ENCODE measurements around the gene RNF8.

Gene RNF8

DNA sequence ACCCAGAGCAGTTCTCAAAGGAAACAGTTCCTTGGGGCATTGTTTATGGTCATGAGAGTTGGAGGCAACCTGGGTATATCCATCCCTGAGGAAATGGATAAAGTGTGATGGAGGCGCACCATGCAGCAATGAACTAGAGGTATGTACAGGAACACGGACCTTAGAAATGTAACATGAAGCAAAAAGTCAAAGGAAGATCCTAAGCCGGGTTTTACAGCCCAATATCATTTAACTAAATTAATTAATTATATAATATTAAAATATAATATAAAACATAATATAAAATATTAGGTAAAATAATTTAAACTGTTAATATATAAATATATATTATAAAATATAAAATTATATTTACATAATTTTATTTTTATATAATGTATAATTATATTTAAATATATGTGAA is 44.1 kb upstream of the RNF8 start:
- Histone ChIP-seq H3K27me3 (ENCODE audit: insufficient read depth, low read length, poor library complexity) (no peaks in the 10 kb centered on the region), H2AFZ (ENCODE audit: low read depth, low read length) (no peak overlapping the region), H3K9ac (ENCODE audit: low read depth, low read length) (no peak overlapping the region), H3K4me3 (ENCODE audit: low read depth in 1 of 2, low read length in 2 of 2) (no peak overlapping the region), H3K4me2 (ENCODE audit: insufficient read depth, low read length) (no peak overlapping the region), H3K36me3 (ENCODE audit: insufficient read depth, low read length) (peaks cover 72% of the 10 kb centered on the region), H3K9me3 (ENCODE audit: insufficient read depth, low read length, severe bottlenecking) (no peaks in the 10 kb centered on the region), H3K79me2 (ENCODE audit: insufficient read depth, low read length) (0 out of 2 replicates have a peak, but pooled peaks cover 3% of the 10 kb centered on the region), H3K27ac (ENCODE audit: low read length) (peak overlapping the region; percentile 15), H4K20me1 (ENCODE audit: insufficient read depth, low read length) (no peaks in the 10 kb centered on the region), H3K4me1 (ENCODE audit: insufficient read depth, low read length) (peaks cover 24% of the 10 kb centered on the region)
- no peak for DNase-seq
- TF ChIP-seq EZH2 (IDR thresholded peaks at IDR 0.05; ENCODE audit: borderline replicate concordance, low read depth, low read length, severe bottlenecking), result no peak
- TF ChIP-seq, protein P1, sequence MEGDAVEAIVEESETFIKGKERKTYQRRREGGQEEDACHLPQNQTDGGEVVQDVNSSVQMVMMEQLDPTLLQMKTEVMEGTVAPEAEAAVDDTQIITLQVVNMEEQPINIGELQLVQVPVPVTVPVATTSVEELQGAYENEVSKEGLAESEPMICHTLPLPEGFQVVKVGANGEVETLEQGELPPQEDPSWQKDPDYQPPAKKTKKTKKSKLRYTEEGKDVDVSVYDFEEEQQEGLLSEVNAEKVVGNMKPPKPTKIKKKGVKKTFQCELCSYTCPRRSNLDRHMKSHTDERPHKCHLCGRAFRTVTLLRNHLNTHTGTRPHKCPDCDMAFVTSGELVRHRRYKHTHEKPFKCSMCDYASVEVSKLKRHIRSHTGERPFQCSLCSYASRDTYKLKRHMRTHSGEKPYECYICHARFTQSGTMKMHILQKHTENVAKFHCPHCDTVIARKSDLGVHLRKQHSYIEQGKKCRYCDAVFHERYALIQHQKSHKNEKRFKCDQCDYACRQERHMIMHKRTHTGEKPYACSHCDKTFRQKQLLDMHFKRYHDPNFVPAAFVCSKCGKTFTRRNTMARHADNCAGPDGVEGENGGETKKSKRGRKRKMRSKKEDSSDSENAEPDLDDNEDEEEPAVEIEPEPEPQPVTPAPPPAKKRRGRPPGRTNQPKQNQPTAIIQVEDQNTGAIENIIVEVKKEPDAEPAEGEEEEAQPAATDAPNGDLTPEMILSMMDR (IDR thresholded peaks at IDR 0.05; ENCODE audit: borderline replicate concordance, extremely low read depth, low read length, poor library complexity, severe bottlenecking), result no peak
- no peak for ATAC-seq (ENCODE audit: insufficient read depth, low read depth)

DNA sequence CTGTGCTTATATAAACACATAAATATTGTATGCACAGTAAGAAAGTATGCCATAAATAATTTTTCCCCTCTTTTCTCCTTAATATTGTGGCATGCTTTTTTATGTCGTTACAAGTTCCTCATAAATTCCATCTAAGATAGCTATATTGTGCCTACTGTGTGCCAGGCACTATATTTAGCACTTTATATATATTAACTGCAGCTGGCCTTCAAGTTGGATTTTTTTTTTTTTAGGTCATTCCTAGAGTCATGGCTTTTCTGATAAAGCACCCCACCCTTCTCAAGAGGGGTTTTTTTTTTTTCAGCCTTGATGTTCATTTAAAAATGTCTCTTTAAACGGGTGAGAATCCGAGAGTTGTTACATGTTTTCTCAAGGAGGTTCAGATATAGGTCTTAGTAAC is 42.8 kb upstream of the RNF8 start:
- H3K27me3 ChIP-seq (ENCODE audit: insufficient read depth, low read length, poor library complexity), result no peaks in the 10 kb centered on the region
- ATAC-seq (ENCODE audit: insufficient read depth, low read depth), result no peak
- no peak for DNase-seq
- H3K4me2 ChIP-seq (ENCODE audit: insufficient read depth, low read length), result no peak overlapping the region
- no peak overlapping the region for H2AFZ ChIP-seq (ENCODE audit: low read depth, low read length)
- H3K79me2 ChIP-seq (ENCODE audit: insufficient read depth, low read length), result peaks cover 3% of the 10 kb centered on the region; the same call in 1 of the 2 replicates
- H3K27ac ChIP-seq (ENCODE audit: low read length), result peak overlapping the region; percentile 63
- H4K20me1 ChIP-seq (ENCODE audit: insufficient read depth, low read length), result no peaks in the 10 kb centered on the region
- H3K9me3 ChIP-seq (ENCODE audit: insufficient read depth, low read length, severe bottlenecking), result no peaks in the 10 kb centered on the region
- TF ChIP-seq, protein P1 (IDR thresholded peaks at IDR 0.05; ENCODE audit: borderline replicate concordance, extremely low read depth, low read length, poor library complexity, severe bottlenecking), result no peak
- no peak for TF ChIP-seq EZH2 (IDR thresholded peaks at IDR 0.05; ENCODE audit: borderline replicate concordance, low read depth, low read length, severe bottlenecking)
- no peak overlapping the region for H3K9ac ChIP-seq (ENCODE audit: low read depth, low read length)
- H3K4me1 ChIP-seq (ENCODE audit: insufficient read depth, low read length), result peaks cover 24% of the 10 kb centered on the region
- H3K36me3 ChIP-seq (ENCODE audit: insufficient read depth, low read length), result peaks cover 74% of the 10 kb centered on the region
- no peak overlapping the region for H3K4me3 ChIP-seq (ENCODE audit: low read depth in 1 of 2, low read length in 2 of 2)

DNA sequence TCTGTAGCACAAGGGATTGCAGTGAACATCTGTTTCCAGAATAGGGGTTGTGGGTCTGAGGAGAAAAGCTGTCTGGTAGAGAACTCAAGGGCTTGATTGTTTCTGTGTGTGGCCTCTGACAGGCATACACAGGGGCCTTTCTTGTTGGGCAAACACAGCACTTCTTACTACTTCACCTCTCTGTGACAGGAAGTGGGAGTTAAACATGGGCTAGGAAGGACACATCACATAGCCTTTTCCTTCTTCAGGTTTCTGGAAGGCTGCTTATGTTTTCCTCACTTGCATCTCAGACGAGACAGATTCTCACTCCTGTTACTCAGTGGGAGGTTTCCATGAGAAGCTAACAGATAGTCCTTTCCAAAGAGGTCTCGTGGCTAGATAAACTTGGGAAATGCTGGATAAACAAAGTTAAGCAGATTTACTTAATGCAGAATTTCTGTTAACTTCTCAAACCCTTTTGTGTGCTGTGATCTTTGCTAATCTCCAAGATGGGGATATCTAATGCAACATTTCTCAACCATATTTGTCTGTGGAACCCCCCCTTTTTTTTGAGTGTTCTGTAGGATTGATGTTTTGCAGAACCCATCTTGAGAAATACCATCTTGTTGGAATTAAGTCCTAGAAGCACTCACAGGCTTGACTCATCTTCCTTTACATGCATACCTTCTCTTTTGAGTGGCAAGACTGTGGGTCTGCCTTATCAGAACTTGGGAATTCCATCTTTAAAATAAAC is 41.9 kb upstream of the RNF8 start:
- TF ChIP-seq EZH2 (IDR thresholded peaks at IDR 0.05; ENCODE audit: borderline replicate concordance, low read depth, low read length, severe bottlenecking), result no peak
- TF ChIP-seq, protein P1 (IDR thresholded peaks at IDR 0.05; ENCODE audit: borderline replicate concordance, extremely low read depth, low read length, poor library complexity, severe bottlenecking), result no peak
- H3K36me3 ChIP-seq (ENCODE audit: insufficient read depth, low read length), result peaks cover 74% of the 10 kb centered on the region
- ATAC-seq (ENCODE audit: insufficient read depth, low read depth) (peak; percentile 78), DNase-seq (peak; percentile 37)
- H3K27ac ChIP-seq (ENCODE audit: low read length), result peak overlapping the region; percentile 63
- H3K4me1 ChIP-seq (ENCODE audit: insufficient read depth, low read length), result peaks cover 24% of the 10 kb centered on the region
- peaks cover 3% of the 10 kb centered on the region; the same call in 1 of the 2 replicates for H3K79me2 ChIP-seq (ENCODE audit: insufficient read depth, low read length)
- no peak overlapping the region for H2AFZ ChIP-seq (ENCODE audit: low read depth, low read length)
- H3K27me3 ChIP-seq (ENCODE audit: insufficient read depth, low read length, poor library complexity), result no peaks in the 10 kb centered on the region
- no peak overlapping the region for H3K4me3 ChIP-seq (ENCODE audit: low read depth in 1 of 2, low read length in 2 of 2)
- no peak overlapping the region for H3K4me2 ChIP-seq (ENCODE audit: insufficient read depth, low read length)
- H3K9me3 ChIP-seq (ENCODE audit: insufficient read depth, low read length, severe bottlenecking), result no peaks in the 10 kb centered on the region
- H4K20me1 ChIP-seq (ENCODE audit: insufficient read depth, low read length), result no peaks in the 10 kb centered on the region
- H3K9ac ChIP-seq (ENCODE audit: low read depth, low read length), result no peak overlapping the region
